ENCODE results near the gene MT1H. TPM values are rescaled to one million over a fixed set of nuclear protein-coding genes. Genes with fewer than 3 reads are reported as not detected.
A peak's percentile ranks its signal among the peaks of the same experiment; 100 is the strongest.
"Not testable (repeated sequence)": the region's sequence is repeated elsewhere in the genome, so short reads cannot be mapped to it uniquely, and the experiment has no call there.

MT1H gene
- polyA plus RNA-seq (0.79 to 4.0 TPM in 2 of 3 replicates, not detected in the other), polyA minus RNA-seq (1.9 TPM in 1 of 3 replicates, not detected in the others)
- polyA plus RNA-seq (2011; ENCODE audit: low read depth): 1.3 TPM
- polyA plus RNA-seq (2011; cell fraction: cytosol; rRNA removed): 2.4 and 3.7 TPM in 2 replicates
- polyA plus RNA-seq (2011; cell fraction: nucleus; rRNA removed): 1.1 and 1.6 TPM in 2 replicates
- polyA plus RNA-seq (2012; ENCODE audit: low replicate concordance): 2.0 and 25.0 TPM in 2 replicates
- polyA minus RNA-seq (2011; cell fraction: cytosol; rRNA and poly(A)+ RNA removed): not detected
- not detected in 2 replicates for polyA minus RNA-seq (2011; cell fraction: nucleus; rRNA and poly(A)+ RNA removed)

- H3K27me3 ChIP-seq (ENCODE audit: control insufficient read depth, extremely low read depth, insufficient read depth, low read length): peaks cover 36% of the 10 kb centered on the region
Observed at GRCh38 chr16:56669005-56669839, at the start of gene MT1H. MT1H (plus strand) TSS chr16:56669814; CDS start chr16:56669885, 71 bp downstream.

DNA sequence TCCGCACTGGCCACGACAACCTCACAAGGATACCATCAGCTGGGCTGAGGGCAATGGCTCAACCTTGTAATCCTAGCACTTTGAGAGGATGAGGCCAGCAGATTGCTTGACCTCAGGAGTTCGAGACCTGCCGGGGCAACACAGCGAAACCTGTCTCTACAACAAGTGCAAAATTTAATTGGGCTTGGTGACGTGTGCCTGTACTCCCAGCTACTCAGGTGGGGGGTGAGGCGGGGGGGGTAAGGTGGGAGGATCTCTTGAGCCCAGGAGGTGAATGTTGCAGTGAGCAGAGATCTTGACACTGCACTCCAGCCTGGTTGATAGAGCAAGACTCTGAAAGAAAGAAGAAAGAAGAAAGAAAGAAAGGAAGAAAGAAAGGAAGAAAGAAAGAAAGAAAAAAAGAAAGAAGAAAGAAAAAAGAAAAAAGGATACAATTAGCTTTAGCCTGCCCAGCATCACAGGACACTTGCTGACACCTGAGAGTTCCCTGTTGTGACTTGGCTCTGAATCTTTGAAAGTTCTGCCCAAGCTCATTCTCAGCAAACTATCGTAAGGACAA, 49.2 kb upstream of the MT1H start:
- no peak for FAIRE-seq

More at GRCh38 chr16:56669005-56669839, at the start of gene MT1H:
- Histone ChIP-seq H3K36me3 (ENCODE audit: control insufficient read depth in 2 of 2, extremely low read depth in 1 of 2, insufficient read depth in 2 of 2, low read length in 2 of 2) (no peaks in the 10 kb centered on the region), H3K9me3 (ENCODE audit: control insufficient read depth, low read depth, low read length) (no peaks in the 10 kb centered on the region), H3K79me2 (ENCODE audit: control insufficient read depth, insufficient read depth, low read length) (no peaks in the 10 kb centered on the region), H3K27ac (ENCODE audit: control insufficient read depth, insufficient read depth, low read length) (no peak within 1 kb of the TSS), H2AFZ (ENCODE audit: control insufficient read depth, low read length) (no peak within 1 kb of the TSS), H3K4me2 (ENCODE audit: control insufficient read depth, extremely low read depth, insufficient read depth, low read depth, low read length) (peak within 1 kb of the TSS; percentile 50), H3K4me1 (ENCODE audit: control insufficient read depth, extremely low read depth, insufficient read depth, low read length) (peaks cover 14% of the 10 kb centered on the region), H3K9me1 (ENCODE audit: control insufficient read depth, extremely low read depth, insufficient read depth, low read length) (no peaks in the 10 kb centered on the region), H3K9ac (ENCODE audit: control insufficient read depth, extremely low read depth, insufficient read depth, low read length) (no peak within 1 kb of the TSS), H3K4me3 (ENCODE audit: control insufficient read depth in 2 of 3, extremely low read depth in 1 of 3, insufficient read depth in 2 of 3, low read depth in 1 of 3, low read length in 3 of 3) (no peak within 1 kb of the TSS), H4K20me1 (ENCODE audit: control insufficient read depth, extremely low read depth, insufficient read depth, low read length) (no peaks in the 10 kb centered on the region)
- FAIRE-seq (peak; percentile 34), DNase-seq (ENCODE audit: low read depth, low spot score) (no peak)
- TF ChIP-seq EZH2 (IDR thresholded peaks at IDR 0.05; ENCODE audit: low read length): no peak
- TF ChIP-seq, protein P1, sequence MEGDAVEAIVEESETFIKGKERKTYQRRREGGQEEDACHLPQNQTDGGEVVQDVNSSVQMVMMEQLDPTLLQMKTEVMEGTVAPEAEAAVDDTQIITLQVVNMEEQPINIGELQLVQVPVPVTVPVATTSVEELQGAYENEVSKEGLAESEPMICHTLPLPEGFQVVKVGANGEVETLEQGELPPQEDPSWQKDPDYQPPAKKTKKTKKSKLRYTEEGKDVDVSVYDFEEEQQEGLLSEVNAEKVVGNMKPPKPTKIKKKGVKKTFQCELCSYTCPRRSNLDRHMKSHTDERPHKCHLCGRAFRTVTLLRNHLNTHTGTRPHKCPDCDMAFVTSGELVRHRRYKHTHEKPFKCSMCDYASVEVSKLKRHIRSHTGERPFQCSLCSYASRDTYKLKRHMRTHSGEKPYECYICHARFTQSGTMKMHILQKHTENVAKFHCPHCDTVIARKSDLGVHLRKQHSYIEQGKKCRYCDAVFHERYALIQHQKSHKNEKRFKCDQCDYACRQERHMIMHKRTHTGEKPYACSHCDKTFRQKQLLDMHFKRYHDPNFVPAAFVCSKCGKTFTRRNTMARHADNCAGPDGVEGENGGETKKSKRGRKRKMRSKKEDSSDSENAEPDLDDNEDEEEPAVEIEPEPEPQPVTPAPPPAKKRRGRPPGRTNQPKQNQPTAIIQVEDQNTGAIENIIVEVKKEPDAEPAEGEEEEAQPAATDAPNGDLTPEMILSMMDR (optimal IDR thresholded peaks at IDR 0.05 in 1 of 3, IDR thresholded peaks at IDR 0.05 in 1 of 3, conservative IDR thresholded peaks at IDR 0.05 in 1 of 3; ENCODE audit: extremely low read depth in 1 of 3, insufficient read depth in 2 of 3, low read length in 3 of 3): no peak
- dilution Hi-C loops (cut with MboI; ENCODE audit: extremely low pct_ligation_motif_present, low sequenced_read_pairs): no loop called here

DNA sequence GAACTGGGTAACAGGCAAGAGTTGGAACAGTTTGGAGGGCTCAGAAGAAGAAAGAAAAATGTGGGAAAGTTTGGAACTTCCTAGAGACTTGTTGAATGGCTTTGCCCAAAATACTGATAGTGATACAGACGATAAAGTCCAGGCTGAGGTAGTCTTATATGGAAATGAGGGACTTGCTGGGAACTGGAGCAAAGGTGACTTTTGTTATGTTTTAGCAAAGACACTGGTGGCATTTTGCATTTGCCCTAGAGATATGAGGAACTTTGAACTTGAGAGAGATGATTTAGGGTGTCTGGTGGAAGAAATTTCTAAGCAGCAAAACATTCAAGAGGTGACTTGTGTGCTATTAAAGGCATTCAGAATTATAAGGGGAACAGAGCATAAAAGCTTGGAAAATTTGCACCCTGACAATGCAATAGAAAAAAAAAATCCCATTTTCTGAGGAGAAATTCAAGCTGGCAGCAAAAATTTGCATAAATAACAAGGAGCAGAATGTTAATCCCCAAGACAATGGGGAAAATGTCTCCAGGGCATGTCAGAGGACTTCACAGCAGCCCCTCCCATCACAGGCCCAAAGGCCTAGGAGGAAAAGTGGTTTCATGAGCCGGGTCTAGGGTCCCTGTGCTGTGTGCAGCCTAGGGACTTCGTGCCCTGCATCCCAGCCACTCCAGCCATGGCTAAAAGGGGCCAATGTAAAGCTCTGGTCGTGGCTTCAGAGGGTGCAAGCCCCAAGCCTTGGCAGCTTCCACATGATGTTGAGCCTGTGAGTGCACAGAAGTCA, 47.8 kb upstream of the MT1H start:
- H3K4me2 ChIP-seq (ENCODE audit: control insufficient read depth, extremely low read depth, insufficient read depth, low read depth, low read length); H3K9ac ChIP-seq (ENCODE audit: control insufficient read depth, extremely low read depth, insufficient read depth, low read length); dilution Hi-C loops (cut with MboI; ENCODE audit: extremely low pct_ligation_motif_present, low sequenced_read_pairs); H3K4me3 ChIP-seq (ENCODE audit: control insufficient read depth in 2 of 3, extremely low read depth in 1 of 3, insufficient read depth in 2 of 3, low read depth in 1 of 3, low read length in 3 of 3); H3K9me3 ChIP-seq (ENCODE audit: control insufficient read depth, low read depth, low read length); H3K27me3 ChIP-seq (ENCODE audit: control insufficient read depth, extremely low read depth, insufficient read depth, low read length); H3K36me3 ChIP-seq (ENCODE audit: control insufficient read depth in 2 of 2, extremely low read depth in 1 of 2, insufficient read depth in 2 of 2, low read length in 2 of 2); H3K79me2 ChIP-seq (ENCODE audit: control insufficient read depth, insufficient read depth, low read length); H3K9me1 ChIP-seq (ENCODE audit: control insufficient read depth, extremely low read depth, insufficient read depth, low read length); H2AFZ ChIP-seq (ENCODE audit: control insufficient read depth, low read length); FAIRE-seq; H4K20me1 ChIP-seq (ENCODE audit: control insufficient read depth, extremely low read depth, insufficient read depth, low read length); DNase-seq (ENCODE audit: low read depth, low spot score); H3K27ac ChIP-seq (ENCODE audit: control insufficient read depth, insufficient read depth, low read length): not testable (repeated sequence)
- H3K4me1 ChIP-seq (ENCODE audit: control insufficient read depth, extremely low read depth, insufficient read depth, low read length): peaks cover 12% of the 10 kb centered on the region

More for the DNA sequence above, 49.2 kb upstream of the MT1H start:
- Histone ChIP-seq H3K27me3 (ENCODE audit: control insufficient read depth, extremely low read depth, insufficient read depth, low read length) (no peaks in the 10 kb centered on the region), H2AFZ (ENCODE audit: control insufficient read depth, low read length) (no peak overlapping the region), H3K9me1 (ENCODE audit: control insufficient read depth, extremely low read depth, insufficient read depth, low read length) (no peaks in the 10 kb centered on the region), H3K27ac (ENCODE audit: control insufficient read depth, insufficient read depth, low read length) (no peak overlapping the region), H3K9ac (ENCODE audit: control insufficient read depth, extremely low read depth, insufficient read depth, low read length) (no peak overlapping the region), H4K20me1 (ENCODE audit: control insufficient read depth, extremely low read depth, insufficient read depth, low read length) (no peaks in the 10 kb centered on the region), H3K4me3 (ENCODE audit: control insufficient read depth in 2 of 3, extremely low read depth in 1 of 3, insufficient read depth in 2 of 3, low read depth in 1 of 3, low read length in 3 of 3) (no peak overlapping the region), H3K4me1 (ENCODE audit: control insufficient read depth, extremely low read depth, insufficient read depth, low read length) (peaks cover 12% of the 10 kb centered on the region), H3K36me3 (ENCODE audit: control insufficient read depth in 2 of 2, extremely low read depth in 1 of 2, insufficient read depth in 2 of 2, low read length in 2 of 2) (no peaks in the 10 kb centered on the region), H3K79me2 (ENCODE audit: control insufficient read depth, insufficient read depth, low read length) (no peaks in the 10 kb centered on the region), H3K9me3 (ENCODE audit: control insufficient read depth, low read depth, low read length) (no peaks in the 10 kb centered on the region), H3K4me2 (ENCODE audit: control insufficient read depth, extremely low read depth, insufficient read depth, low read depth, low read length) (no peak overlapping the region)
- no peak for DNase-seq (ENCODE audit: low read depth, low spot score)
- dilution Hi-C loops (cut with MboI; ENCODE audit: extremely low pct_ligation_motif_present, low sequenced_read_pairs): no loop called here
- TF ChIP-seq, protein P1 (optimal IDR thresholded peaks at IDR 0.05 in 1 of 3, IDR thresholded peaks at IDR 0.05 in 1 of 3, conservative IDR thresholded peaks at IDR 0.05 in 1 of 3; ENCODE audit: extremely low read depth in 1 of 3, insufficient read depth in 2 of 3, low read length in 3 of 3): no peak
- no peak for TF ChIP-seq EZH2 (IDR thresholded peaks at IDR 0.05; ENCODE audit: low read length)
